AG09319 (cell line): ENCODE data around the gene ZNF573.
A peak's percentile ranks its signal among the peaks of the same experiment; 100 is the strongest.
"Not testable (repeated sequence)": the region's sequence is repeated elsewhere in the genome, so short reads cannot be mapped to it uniquely, and the experiment has no call there.

ENCODE experiments used
- DNase-seq: peaks from one replicate; pipeline ENCODE4 v3.0.0-alpha.2; 2010; ENCODE audit warnings: low read depth; ENCODE audit errors: extremely low read depth
- TF ChIP-seq, protein P1 (sequence below): IDR thresholded peaks from 2 replicates; pipeline ENCODE4 v1.5.1; 2011; ENCODE audit warnings: low read depth, mild to moderate bottlenecking, inconsistent platforms, low read length, moderate library complexity

ZNF573 gene

DNA sequence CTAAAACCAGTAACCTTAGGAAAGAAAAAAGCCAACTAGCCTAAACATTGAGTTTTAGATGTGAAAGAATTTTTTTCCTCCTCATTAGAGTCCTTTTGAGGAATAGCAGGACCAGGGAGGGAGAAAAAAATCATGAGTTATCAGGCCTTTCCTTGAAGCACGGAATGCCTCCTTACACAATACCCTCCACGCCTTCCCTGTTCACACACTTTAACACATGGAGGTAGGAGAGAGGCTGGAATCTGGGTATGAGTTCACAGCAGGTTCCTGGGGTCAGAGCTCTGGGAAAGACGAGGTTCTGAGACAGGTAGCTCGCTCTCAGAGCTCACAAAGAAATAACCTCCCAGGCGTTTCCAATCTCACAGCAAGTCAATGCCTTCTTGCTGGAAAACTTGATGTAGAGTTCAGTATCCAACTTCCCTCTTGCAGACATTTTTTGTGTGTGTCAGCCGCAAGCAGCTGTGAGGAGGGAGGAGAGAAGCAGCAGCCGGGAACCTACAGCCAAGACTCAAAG lies 716 bp downstream of the ZNF573 start:
- TF ChIP-seq, protein P1, sequence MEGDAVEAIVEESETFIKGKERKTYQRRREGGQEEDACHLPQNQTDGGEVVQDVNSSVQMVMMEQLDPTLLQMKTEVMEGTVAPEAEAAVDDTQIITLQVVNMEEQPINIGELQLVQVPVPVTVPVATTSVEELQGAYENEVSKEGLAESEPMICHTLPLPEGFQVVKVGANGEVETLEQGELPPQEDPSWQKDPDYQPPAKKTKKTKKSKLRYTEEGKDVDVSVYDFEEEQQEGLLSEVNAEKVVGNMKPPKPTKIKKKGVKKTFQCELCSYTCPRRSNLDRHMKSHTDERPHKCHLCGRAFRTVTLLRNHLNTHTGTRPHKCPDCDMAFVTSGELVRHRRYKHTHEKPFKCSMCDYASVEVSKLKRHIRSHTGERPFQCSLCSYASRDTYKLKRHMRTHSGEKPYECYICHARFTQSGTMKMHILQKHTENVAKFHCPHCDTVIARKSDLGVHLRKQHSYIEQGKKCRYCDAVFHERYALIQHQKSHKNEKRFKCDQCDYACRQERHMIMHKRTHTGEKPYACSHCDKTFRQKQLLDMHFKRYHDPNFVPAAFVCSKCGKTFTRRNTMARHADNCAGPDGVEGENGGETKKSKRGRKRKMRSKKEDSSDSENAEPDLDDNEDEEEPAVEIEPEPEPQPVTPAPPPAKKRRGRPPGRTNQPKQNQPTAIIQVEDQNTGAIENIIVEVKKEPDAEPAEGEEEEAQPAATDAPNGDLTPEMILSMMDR = no peak
- DNase-seq = no peak

DNA sequence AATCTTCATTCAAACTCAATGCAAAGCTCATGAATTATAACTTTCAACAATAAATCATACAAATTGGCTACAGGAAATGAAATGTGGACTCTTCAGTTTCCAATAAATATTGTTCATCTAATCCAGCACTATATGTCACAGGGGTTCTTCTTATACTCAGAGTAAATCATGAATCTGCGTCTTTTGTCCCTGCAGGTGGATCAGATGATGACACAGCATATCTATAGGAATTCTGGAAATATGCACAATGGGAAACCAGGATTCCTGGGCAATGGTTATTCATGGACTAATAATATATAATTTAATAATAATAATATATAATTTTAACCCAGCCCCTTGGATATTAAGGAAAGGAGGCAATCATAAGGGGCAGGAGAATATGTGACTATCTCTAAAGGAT lies 8.4 kb downstream of the ZNF573 start:
- TF ChIP-seq, protein P1 = no peak
- DNase-seq = no peak

DNA sequence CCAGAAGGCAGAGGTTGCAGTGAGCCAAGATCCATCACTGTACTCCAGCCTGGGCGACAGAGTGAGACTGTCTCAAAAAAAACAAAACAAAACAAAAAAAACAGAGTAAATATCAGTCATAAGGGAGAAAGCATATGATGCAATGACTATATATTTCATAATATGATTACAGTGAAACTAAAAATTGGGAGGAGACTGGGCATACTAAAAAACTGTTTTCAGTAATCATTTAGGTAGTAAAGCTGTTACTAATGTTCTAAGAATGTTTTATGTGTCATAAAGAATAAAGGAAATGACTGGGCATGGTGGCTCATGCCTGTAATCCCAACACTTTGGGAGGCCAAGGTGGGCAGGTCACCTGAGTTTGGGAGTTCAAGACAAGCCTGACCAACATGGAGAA lies 15.9 kb downstream of the ZNF573 start:
- DNase-seq = no peak
- TF ChIP-seq, protein P1 = no peak

DNA sequence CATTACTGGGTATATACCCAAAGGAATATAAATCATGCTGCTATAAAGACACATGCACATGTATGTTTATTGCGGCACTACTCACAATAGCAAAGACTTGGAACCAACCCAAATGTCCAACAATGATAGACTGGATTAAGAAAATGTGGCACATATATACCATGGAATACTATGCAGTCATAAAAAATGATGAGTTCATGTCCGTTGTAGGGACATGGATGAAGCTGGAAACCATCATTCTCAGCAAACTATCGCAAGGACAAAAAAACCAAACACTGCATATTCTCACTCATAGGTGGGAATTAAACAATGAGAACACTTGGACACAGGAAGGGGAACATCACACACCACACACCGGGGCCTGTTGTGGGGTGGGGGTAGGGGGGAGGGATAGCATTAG lies 21.7 kb downstream of the ZNF573 start:
- DNase-seq = not testable (repeated sequence)

DNA sequence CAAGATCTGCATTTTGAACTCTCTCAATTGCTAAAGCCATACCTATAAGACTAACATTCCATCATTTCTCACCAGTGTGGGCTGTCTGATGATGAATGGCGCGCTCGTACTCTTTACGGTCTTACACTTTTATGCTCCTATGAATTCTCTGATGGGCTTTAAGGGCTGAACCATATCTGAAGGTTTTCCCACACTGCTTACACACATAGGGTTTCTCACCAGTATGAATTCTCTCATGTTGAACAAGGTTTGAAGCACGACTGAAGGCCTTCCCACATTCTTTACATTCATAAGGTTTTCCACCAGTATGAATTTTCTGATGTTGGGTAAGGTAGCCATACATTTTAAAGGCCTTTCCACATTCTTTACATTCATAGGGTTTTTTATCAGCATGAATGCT lies 41.0 kb downstream of the ZNF573 start:
- DNase-seq = no peak
- TF ChIP-seq, protein P1 = no peak

DNA sequence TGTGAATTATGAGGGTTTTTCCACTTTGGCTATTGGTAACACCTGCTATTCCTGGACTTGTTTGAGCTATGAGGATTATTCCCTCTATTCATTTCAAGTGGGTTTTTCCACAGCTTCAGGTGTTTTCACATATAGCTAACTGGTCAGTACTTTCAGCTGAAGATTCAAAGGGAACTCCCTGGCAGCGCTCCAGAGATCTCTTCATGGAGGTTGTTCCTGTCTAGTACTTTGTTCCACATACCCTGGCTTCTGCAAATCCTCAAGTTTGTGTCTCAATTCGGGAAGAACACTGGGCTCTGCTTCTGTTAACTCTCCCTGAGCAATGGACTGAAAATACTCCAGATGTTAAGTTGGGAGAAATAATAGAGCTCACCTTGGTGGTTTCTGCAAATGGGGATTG lies 54.2 kb downstream of the ZNF573 start:
- TF ChIP-seq, protein P1 = no peak
- DNase-seq = no peak

DNA sequence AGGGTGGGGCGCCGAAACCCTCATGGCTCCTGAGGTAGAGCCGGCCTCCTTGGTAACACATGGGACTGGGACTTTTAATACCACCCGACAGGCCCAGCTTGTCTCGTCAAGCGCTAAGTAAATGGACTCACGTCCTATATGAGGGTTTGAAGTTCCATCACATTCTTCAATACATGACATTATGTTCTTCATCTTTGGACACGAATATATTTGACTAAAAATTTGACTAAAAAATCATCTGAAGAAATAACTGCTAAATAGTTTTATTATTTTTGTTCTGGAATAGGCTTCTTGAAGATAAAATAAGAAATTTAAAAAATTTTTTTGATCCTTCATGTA lies 59.5 kb downstream of the ZNF573 start:
- TF ChIP-seq, protein P1 = no peak
- no peak for DNase-seq

DNA sequence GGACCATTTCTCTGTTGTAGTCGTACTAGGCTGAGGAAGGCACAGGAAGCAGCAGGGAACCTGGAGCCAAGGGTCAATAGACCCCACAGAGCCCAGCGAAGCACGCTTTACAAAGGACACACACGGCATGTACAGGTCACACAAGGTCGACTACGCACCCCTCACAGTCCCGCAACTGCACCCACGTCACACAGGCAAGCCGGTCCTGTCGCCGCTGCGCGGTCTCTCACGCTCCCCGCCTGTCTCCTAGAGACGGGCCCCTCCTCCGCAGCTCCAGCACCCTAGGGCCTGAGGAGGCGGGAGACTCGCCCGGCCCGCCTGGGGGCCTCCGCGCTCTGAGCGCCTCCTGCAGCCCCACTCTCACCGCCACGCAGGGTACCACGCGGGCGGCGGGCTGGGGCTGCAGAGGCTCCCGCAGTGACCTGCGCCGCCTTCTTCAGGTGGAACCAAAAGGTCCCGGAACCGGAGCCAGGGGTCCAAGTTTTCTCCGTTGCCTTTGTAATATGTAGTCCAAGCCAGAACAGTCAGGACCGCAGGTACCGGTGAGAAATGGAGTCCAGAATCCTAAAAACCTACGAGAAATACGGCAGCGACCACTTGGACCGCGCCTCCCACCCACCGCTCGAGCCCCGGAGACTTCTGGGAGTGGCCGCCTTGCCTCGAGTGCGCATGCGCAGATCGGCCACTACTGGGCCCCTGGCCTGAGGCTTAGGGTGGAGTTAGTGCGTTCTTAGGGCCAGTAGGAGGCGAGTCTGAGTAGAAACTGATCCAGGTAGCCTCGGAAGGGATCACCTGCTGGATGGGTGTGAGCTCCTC lies 60.1 kb downstream of the ZNF573 start, which contains the start of gene ZNF607:
ZNF607 (minus strand) TSS at position 651 of the 816 bp plus-strand sequence. CDS start 8,143 bp downstream, outside the sequence.
- TF ChIP-seq, protein P1 = peak; percentile 71
- peak; percentile 72 for DNase-seq
